Fibroblast of lung (primary cell): Measurements from ENCODE around the gene ACAA2. TPM values are rescaled to one million over a fixed set of nuclear protein-coding genes. Genes with fewer than 3 reads are reported as not detected.
"Not testable (repeated sequence)": the region's sequence is repeated elsewhere in the genome, so short reads cannot be mapped to it uniquely, and the experiment has no call there.

Experiments
- DNase-seq, 2 donors: peaks; one replicate each; pipeline versions ENCODE4 v3.0.0 to v3.0.0-alpha.2; 2010; ENCODE audit warnings: low read depth in 2 of 2
- H2AFZ ChIP-seq: 2 replicates; pipeline ENCODE4 v1.5.1; 2012; ENCODE audit warnings: low read length, control low read depth, inconsistent platforms
- H3K27ac ChIP-seq: 2 replicates; pipeline ENCODE4 v1.5.1; 2011; ENCODE audit warnings: low read length, control low read depth; ENCODE audit not compliant: insufficient read depth
- H3K27me3 ChIP-seq: 2 replicates; pipeline ENCODE4 v1.5.1; 2011; ENCODE audit warnings: mild to moderate bottlenecking, low read length; ENCODE audit not compliant: control insufficient read depth, insufficient read depth
- H3K36me3 ChIP-seq: 2 replicates; pipeline ENCODE4 v1.5.1; 2011; ENCODE audit warnings: low read length; ENCODE audit not compliant: control insufficient read depth, insufficient read depth
- H3K4me1 ChIP-seq: 2 replicates; pipeline ENCODE4 v1.5.1; 2011; ENCODE audit warnings: low read length; ENCODE audit not compliant: control insufficient read depth, insufficient read depth; ENCODE audit errors: extremely low read depth
- H3K4me2 ChIP-seq: 2 replicates; pipeline ENCODE4 v1.5.1; 2011; ENCODE audit warnings: low read length, control low read depth; ENCODE audit not compliant: insufficient read depth; ENCODE audit errors: extremely low read depth
- H3K4me3 ChIP-seq, 4 experiments: fragments of 200-600 bp in 1 of 4; sonication (generic) in 1 of 4; replicated peaks in 1 of 4; 2 replicates each; pipeline ENCODE4 v1.5.1; 2011 to 2016; ENCODE audit warnings: low read length in 4 of 4, low read depth in 3 of 4, mild to moderate bottlenecking in 3 of 4, control low read depth in 2 of 4, inconsistent platforms in 1 of 4, mixed read lengths in 1 of 4; ENCODE audit not compliant: insufficient read depth in 1 of 4; ENCODE audit errors: control extremely low read depth in 1 of 4
- H3K79me2 ChIP-seq: 2 replicates; pipeline ENCODE4 v1.5.1; 2012; ENCODE audit warnings: mild to moderate bottlenecking, low read length, inconsistent platforms; ENCODE audit not compliant: control insufficient read depth, insufficient read depth
- H3K9ac ChIP-seq: 2 replicates; pipeline ENCODE4 v1.5.1; 2011; ENCODE audit warnings: mild to moderate bottlenecking, low read length, control low read depth; ENCODE audit not compliant: insufficient read depth
- H3K9me3 ChIP-seq: 2 replicates; pipeline ENCODE4 v1.5.1; 2012; ENCODE audit warnings: low read depth, low read length; ENCODE audit not compliant: control insufficient read depth, insufficient read depth
- H4K20me1 ChIP-seq: 2 replicates; pipeline ENCODE4 v1.5.1; 2011; ENCODE audit warnings: low read length; ENCODE audit not compliant: control insufficient read depth, insufficient read depth; ENCODE audit errors: extremely low read depth
- CTCF ChIP-seq, 2 donors: IDR thresholded peaks in 1 of 2; conservative IDR thresholded peaks in 1 of 2; 1 replicate in 1 of 2; 2 replicates in 1 of 2; pipeline ENCODE4 v1.5.1; 2011 to 2012; ENCODE audit warnings: low read length in 2 of 2, control low read depth in 1 of 2, inconsistent platforms in 1 of 2, low read depth in 1 of 2, mild to moderate bottlenecking in 1 of 2
- EZH2 ChIP-seq: IDR thresholded peaks from 2 replicates; pipeline ENCODE4 v1.5.1; 2012; ENCODE audit warnings: low read length, control low read depth, mild to moderate bottlenecking; ENCODE audit errors: missing control alignments
- polyA plus RNA-seq, 2 donors: library from polyadenylated mRNA; depleted of rRNA in 1 of 2; stranded (reverse) in 1 of 2; unstranded in 1 of 2; fragments of >200 nt; gene quantifications; 2 replicates each; pipeline ENCODE4 v1.2.1, GENCODE V29; 2011 to 2012; ENCODE audit warnings: missing spikeins in 1 of 2
- total RNA-seq: library from RNA; depleted of rRNA; stranded (reverse); fragments of >200 nt; gene quantifications from 2 replicates; pipeline ENCODE4 v1.2.1, GENCODE V29; 2014

The ACAA2 gene
- total and polyA plus RNA-seq, 2 donors (not counting 1 experiment from before 2014, with no cell fraction given), result 27.1 to 38.5 TPM

GRCh38 chr18:49788327-49788898, 24.9 kb downstream of the ACAA2 start:
- DNase-seq, result peak; percentile 39 to 42
- no peaks in the 10 kb centered on the region for H3K79me2 ChIP-seq
- no peaks in the 10 kb centered on the region for H3K4me1 ChIP-seq
- peak overlapping the region; percentile 95 for H3K4me2 ChIP-seq
- peak overlapping the region; percentile 47 for H3K9ac ChIP-seq
- H3K27me3 ChIP-seq, result no peaks in the 10 kb centered on the region
- TF ChIP-seq CTCF (conservative IDR thresholded peaks at IDR 0.05 in 1 of 2, IDR thresholded peaks at IDR 0.05 in 1 of 2; ENCODE audit: low read depth in 1 of 2, low read length in 2 of 2), result no peak
- no peak for TF ChIP-seq EZH2
- peak overlapping the region; percentile 12 to 29 (median 18) for H3K4me3 ChIP-seq
- H3K9me3 ChIP-seq, result no peaks in the 10 kb centered on the region
- H4K20me1 ChIP-seq, result no peaks in the 10 kb centered on the region
- H3K36me3 ChIP-seq, result no peaks in the 10 kb centered on the region
- peak overlapping the region; percentile 39 for H3K27ac ChIP-seq
- peak overlapping the region; percentile 93 for H2AFZ ChIP-seq

- no peak for DNase-seq
- no peaks in the 10 kb centered on the region for H3K27me3 ChIP-seq
- no peaks in the 10 kb centered on the region for H4K20me1 ChIP-seq
- H2AFZ ChIP-seq, result no peak overlapping the region
- no peak overlapping the region for H3K4me3 ChIP-seq
- no peak overlapping the region for H3K4me2 ChIP-seq
- no peak for TF ChIP-seq EZH2
- no peak for TF ChIP-seq CTCF (conservative IDR thresholded peaks at IDR 0.05 in 1 of 2, IDR thresholded peaks at IDR 0.05 in 1 of 2; ENCODE audit: low read depth in 1 of 2, low read length in 2 of 2)
- no peaks in the 10 kb centered on the region for H3K79me2 ChIP-seq
- no peaks in the 10 kb centered on the region for H3K4me1 ChIP-seq
- no peaks in the 10 kb centered on the region for H3K36me3 ChIP-seq
- no peak overlapping the region for H3K9ac ChIP-seq
- H3K27ac ChIP-seq, result no peak overlapping the region
- H3K9me3 ChIP-seq, result no peaks in the 10 kb centered on the region
These were observed 27.2 kb downstream of the ACAA2 start for GRCh38 chr18:49786019-49786720.

- no peaks in the 10 kb centered on the region for H3K79me2 ChIP-seq
- no peak overlapping the region for H3K27ac ChIP-seq
- no peaks in the 10 kb centered on the region for H3K4me1 ChIP-seq
- DNase-seq, result peak; percentile 11 to 57
- H3K9ac ChIP-seq, result no peak overlapping the region
- TF ChIP-seq EZH2, result no peak
- TF ChIP-seq CTCF (conservative IDR thresholded peaks at IDR 0.05 in 1 of 2, IDR thresholded peaks at IDR 0.05 in 1 of 2; ENCODE audit: low read depth in 1 of 2, low read length in 2 of 2), result peak; percentile 37 to 38
- no peaks in the 10 kb centered on the region for H3K9me3 ChIP-seq
- H2AFZ ChIP-seq, result no peak overlapping the region
- no peak overlapping the region for H3K4me2 ChIP-seq
- H3K36me3 ChIP-seq, result no peaks in the 10 kb centered on the region
- no peaks in the 10 kb centered on the region for H4K20me1 ChIP-seq
- H3K27me3 ChIP-seq, result no peaks in the 10 kb centered on the region
- H3K4me3 ChIP-seq, result no peak overlapping the region
These were observed 28.7 kb downstream of the ACAA2 start for GRCh38 chr18:49784427-49785185.

GRCh38 chr18:49783631-49784030, 29.7 kb downstream of the ACAA2 start:
- DNase-seq, H3K27me3 ChIP-seq, H2AFZ ChIP-seq, H3K9ac ChIP-seq, H3K27ac ChIP-seq, H3K4me2 ChIP-seq, H3K79me2 ChIP-seq, H3K4me3 ChIP-seq, H4K20me1 ChIP-seq, H3K4me1 ChIP-seq, H3K9me3 ChIP-seq, H3K36me3 ChIP-seq: not testable (repeated sequence)
